SK-MEL-5 (cell line): ENCODE measurements around the gene CRISPLD2. TPM values are rescaled to one million over a fixed set of nuclear protein-coding genes. Genes with fewer than 3 reads are reported as not detected.
"Not testable (repeated sequence)": the region's sequence is repeated elsewhere in the genome, so short reads cannot be mapped to it uniquely, and the experiment has no call there.

Source experiments
- DNase-seq: peaks from one replicate; pipeline ENCODE4 v3.0.0-alpha.2; 2016; ENCODE audit warnings: low read depth, low spot score
- in situ Hi-C: cut with HindIII; loops from 2 replicates; pipeline ENCODE4 v1.10.0; 2016; ENCODE audit warnings: low sequenced_read_pairs, high pct_unique_total_duplicates, low pct_unique_long_range_greater_than_20kb
- total RNA-seq: library from RNA; depleted of rRNA; stranded (reverse); fragments of >200 nt; shearing (Covaris generic); gene quantifications from 2 replicates; pipeline ENCODE4 v1.2.3, GENCODE V29; 2014

Gene CRISPLD2
- total RNA-seq, 1 experiment from 2014 or later: 0.40 TPM

GRCh38 chr16:84926462-84926861 is 106.7 kb downstream of the CRISPLD2 start:
- no peak for DNase-seq
- in situ Hi-C loops: no loop called here

GRCh38 chr16:84927621-84928591 is 108.1 kb downstream of the CRISPLD2 start:
- DNase-seq: no peak
- in situ Hi-C loops: no loop called here

- DNase-seq: no peak
- in situ Hi-C loops: no loop called here
Observed at GRCh38 chr16:84928679-84929420, 109.1 kb downstream of the CRISPLD2 start.

- in situ Hi-C loops: no loop called here
- DNase-seq: no peak
Observed at GRCh38 chr16:84929421-84930297, 109.9 kb downstream of the CRISPLD2 start.

- DNase-seq: no peak
- in situ Hi-C loops: no loop called here
Observed at GRCh38 chr16:84930298-84931106, 110.7 kb downstream of the CRISPLD2 start.

GRCh38 chr16:84931107-84931494 is 111.3 kb downstream of the CRISPLD2 start:
- in situ Hi-C loops: no loop called here
- DNase-seq: no peak

- in situ Hi-C loops: no loop called here
- DNase-seq: no peak
Observed at GRCh38 chr16:84931506-84931905, 111.7 kb downstream of the CRISPLD2 start.

GRCh38 chr16:84932681-84933080 is 112.9 kb downstream of the CRISPLD2 start:
- DNase-seq: no peak
- in situ Hi-C loops: no loop called here

GRCh38 chr16:84933774-84934631 is 114.2 kb downstream of the CRISPLD2 start:
- DNase-seq: no peak
- in situ Hi-C loops: no loop called here

- in situ Hi-C loops: no loop called here
- DNase-seq: no peak
Observed at GRCh38 chr16:84937196-84938005, 117.6 kb downstream of the CRISPLD2 start.

GRCh38 chr16:84938616-84939015 is 118.8 kb downstream of the CRISPLD2 start:
- DNase-seq, in situ Hi-C loops: not testable (repeated sequence)

GRCh38 chr16:84940670-84941551 is 121.1 kb downstream of the CRISPLD2 start:
- in situ Hi-C loops: no loop called here
- DNase-seq: no peak

- no peak for DNase-seq
- in situ Hi-C loops: no loop called here
Observed at GRCh38 chr16:84941921-84942320, 122.1 kb downstream of the CRISPLD2 start.

- no peak for DNase-seq
- in situ Hi-C loops: no loop called here
Observed at GRCh38 chr16:84942786-84943185, 123.0 kb downstream of the CRISPLD2 start.

- DNase-seq: no peak
- in situ Hi-C loops: no loop called here
Observed at GRCh38 chr16:84943620-84944019, 123.8 kb downstream of the CRISPLD2 start.
